ENCODE results near the gene FRMD4A.
A peak's percentile ranks its signal among the peaks of the same experiment; 100 is the strongest.

DNA sequence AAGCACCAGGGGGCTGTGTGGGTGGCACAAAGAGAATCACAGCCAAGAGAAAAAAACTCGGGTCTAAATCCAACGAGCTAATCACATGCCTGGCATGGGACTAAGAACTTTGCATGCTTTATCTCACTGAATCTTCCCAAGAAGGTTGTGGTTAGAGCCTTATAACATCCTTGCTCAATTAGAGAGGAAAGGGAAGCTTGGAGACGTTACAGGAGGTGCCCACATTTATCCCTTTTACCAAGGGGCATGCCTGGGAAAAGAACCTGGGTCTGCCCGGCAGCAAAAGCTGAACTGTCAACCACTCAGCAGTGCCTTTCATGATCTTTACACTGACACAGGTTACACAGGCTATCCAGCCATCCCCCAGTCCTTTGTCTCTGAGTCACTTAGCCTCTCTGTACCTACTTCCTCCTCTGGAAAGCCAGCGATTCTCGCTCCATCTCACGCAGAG is 553.8 kb downstream of the FRMD4A start:
- TF ChIP-seq, protein P1, sequence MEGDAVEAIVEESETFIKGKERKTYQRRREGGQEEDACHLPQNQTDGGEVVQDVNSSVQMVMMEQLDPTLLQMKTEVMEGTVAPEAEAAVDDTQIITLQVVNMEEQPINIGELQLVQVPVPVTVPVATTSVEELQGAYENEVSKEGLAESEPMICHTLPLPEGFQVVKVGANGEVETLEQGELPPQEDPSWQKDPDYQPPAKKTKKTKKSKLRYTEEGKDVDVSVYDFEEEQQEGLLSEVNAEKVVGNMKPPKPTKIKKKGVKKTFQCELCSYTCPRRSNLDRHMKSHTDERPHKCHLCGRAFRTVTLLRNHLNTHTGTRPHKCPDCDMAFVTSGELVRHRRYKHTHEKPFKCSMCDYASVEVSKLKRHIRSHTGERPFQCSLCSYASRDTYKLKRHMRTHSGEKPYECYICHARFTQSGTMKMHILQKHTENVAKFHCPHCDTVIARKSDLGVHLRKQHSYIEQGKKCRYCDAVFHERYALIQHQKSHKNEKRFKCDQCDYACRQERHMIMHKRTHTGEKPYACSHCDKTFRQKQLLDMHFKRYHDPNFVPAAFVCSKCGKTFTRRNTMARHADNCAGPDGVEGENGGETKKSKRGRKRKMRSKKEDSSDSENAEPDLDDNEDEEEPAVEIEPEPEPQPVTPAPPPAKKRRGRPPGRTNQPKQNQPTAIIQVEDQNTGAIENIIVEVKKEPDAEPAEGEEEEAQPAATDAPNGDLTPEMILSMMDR (conservative IDR thresholded peaks at IDR 0.05; ENCODE audit: low read depth, low read length) = no peak
- no peak for TF ChIP-seq RAD21 (IDR thresholded peaks at IDR 0.05; ENCODE audit: low read length)
- no peak for TF ChIP-seq SMC3 (IDR thresholded peaks at IDR 0.05; ENCODE audit: low read depth, low read length)
- no peak for TF ChIP-seq RFX5 (IDR thresholded peaks at IDR 0.05; ENCODE audit: low read depth, low read length)
- TF ChIP-seq POLR2A (IDR thresholded peaks at IDR 0.05; ENCODE audit: low read depth, low read length) = no peak
- TF ChIP-seq MXI1 (IDR thresholded peaks at IDR 0.05; ENCODE audit: borderline replicate concordance, low read depth, low read length) = no peak
- no peak for TF ChIP-seq RCOR1 (IDR thresholded peaks at IDR 0.05; ENCODE audit: insufficient replicate concordance, low read length)
- peak; percentile 52; the same call in 1 of the 2 replicates for TF ChIP-seq BHLHE40 (IDR thresholded peaks at IDR 0.05; ENCODE audit: low read depth, low read length)
- TF ChIP-seq MAFK (IDR thresholded peaks at IDR 0.05; ENCODE audit: low read depth, low read length) = no peak
- TF ChIP-seq CEBPB (IDR thresholded peaks at IDR 0.05; ENCODE audit: low read depth, low read length) = no peak
- no peak for TF ChIP-seq CHD1 (IDR thresholded peaks at IDR 0.05; ENCODE audit: low read depth, low read length)
- TF ChIP-seq, protein P2, sequence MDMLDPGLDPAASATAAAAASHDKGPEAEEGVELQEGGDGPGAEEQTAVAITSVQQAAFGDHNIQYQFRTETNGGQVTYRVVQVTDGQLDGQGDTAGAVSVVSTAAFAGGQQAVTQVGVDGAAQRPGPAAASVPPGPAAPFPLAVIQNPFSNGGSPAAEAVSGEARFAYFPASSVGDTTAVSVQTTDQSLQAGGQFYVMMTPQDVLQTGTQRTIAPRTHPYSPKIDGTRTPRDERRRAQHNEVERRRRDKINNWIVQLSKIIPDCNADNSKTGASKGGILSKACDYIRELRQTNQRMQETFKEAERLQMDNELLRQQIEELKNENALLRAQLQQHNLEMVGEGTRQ (IDR thresholded peaks at IDR 0.05; ENCODE audit: low read depth, low read length) = no peak
- no peak for TF ChIP-seq NFE2L2 (IDR thresholded peaks at IDR 0.05; ENCODE audit: low read depth, low read length)

All from IMR-90 (cell line).